ENCODE data around the gene GSG1L2. TPM values are rescaled to one million over a fixed set of nuclear protein-coding genes. Genes with fewer than 3 reads are reported as not detected.

Gene GSG1L2
- total and polyA plus RNA-seq, 2 of the 13 experiments (the other 11 are each of a cell fraction or from before 2014, with no cell fraction given), result not detected

DNA sequence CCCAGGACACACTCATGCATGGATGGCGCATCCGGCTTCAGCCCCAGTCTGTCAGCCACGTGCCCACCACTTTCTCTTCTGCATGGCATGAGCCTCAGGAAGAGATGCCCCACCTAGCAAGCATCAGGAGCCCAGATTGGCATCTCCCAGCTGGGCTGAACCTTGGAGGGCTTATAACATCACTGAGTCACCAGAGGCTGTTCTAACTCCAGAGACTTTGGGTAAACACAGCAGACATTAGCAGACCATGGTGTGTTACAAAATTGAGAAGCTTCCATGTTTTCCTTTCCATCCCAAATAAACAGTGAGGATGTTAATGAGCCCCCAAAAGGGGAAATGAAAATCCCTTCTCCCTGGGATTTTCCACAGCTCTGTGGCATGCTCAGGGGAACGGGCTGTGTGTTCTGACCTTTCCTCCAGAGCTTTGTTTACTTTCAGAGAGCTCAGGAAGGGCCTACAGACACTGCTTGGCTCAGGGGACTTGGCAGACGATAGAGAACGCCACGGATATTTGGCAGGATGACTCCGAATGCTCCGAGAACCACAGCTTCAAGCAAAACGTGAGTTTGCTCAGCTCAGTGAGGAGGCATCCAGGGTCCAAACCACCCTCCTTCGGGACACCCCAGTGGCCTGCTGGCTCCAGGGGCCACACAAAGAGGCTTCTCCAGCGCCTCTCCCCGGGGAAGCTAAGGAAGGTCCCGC, 20.3 kb upstream of the GSG1L2 start (continued):
- TF ChIP-seq ZNF292 (CRISPR knock-in tag; IDR thresholded peaks at IDR 0.05; ENCODE audit: borderline replicate concordance, low read depth), result peak; percentile 29; the same call in 1 of the 2 replicates
- TF ChIP-seq, protein P1, sequence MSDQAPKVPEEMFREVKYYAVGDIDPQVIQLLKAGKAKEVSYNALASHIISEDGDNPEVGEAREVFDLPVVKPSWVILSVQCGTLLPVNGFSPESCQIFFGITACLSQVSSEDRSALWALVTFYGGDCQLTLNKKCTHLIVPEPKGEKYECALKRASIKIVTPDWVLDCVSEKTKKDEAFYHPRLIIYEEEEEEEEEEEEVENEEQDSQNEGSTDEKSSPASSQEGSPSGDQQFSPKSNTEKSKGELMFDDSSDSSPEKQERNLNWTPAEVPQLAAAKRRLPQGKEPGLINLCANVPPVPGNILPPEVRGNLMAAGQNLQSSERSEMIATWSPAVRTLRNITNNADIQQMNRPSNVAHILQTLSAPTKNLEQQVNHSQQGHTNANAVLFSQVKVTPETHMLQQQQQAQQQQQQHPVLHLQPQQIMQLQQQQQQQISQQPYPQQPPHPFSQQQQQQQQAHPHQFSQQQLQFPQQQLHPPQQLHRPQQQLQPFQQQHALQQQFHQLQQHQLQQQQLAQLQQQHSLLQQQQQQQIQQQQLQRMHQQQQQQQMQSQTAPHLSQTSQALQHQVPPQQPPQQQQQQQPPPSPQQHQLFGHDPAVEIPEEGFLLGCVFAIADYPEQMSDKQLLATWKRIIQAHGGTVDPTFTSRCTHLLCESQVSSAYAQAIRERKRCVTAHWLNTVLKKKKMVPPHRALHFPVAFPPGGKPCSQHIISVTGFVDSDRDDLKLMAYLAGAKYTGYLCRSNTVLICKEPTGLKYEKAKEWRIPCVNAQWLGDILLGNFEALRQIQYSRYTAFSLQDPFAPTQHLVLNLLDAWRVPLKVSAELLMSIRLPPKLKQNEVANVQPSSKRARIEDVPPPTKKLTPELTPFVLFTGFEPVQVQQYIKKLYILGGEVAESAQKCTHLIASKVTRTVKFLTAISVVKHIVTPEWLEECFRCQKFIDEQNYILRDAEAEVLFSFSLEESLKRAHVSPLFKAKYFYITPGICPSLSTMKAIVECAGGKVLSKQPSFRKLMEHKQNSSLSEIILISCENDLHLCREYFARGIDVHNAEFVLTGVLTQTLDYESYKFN (CRISPR knock-in tag; conservative IDR thresholded peaks at IDR 0.05), result peak; percentile 31; the same call in 1 of the 2 replicates
- TF ChIP-seq ZNF263 (CRISPR knock-in tag; IDR thresholded peaks at IDR 0.05), result 0 out of 2 replicates have a peak, but pooled peaks have one; percentile 19
- peak; percentile 97 for TF ChIP-seq ZNF317 (CRISPR knock-in tag; IDR thresholded peaks at IDR 0.05)
- no peak for TF ChIP-seq PBX3 (CRISPR knock-in tag; IDR thresholded peaks at IDR 0.05; ENCODE audit: borderline replicate concordance)
- peak; percentile 76 for TF ChIP-seq FOXA3 (CRISPR knock-in tag; IDR thresholded peaks at IDR 0.05)
- TF ChIP-seq FOXA1 (IDR thresholded peaks at IDR 0.05), result no peak
- TF ChIP-seq FOXA1 (CRISPR knock-in tag; IDR thresholded peaks at IDR 0.05), result peak; percentile 73

- no peaks in the 10 kb centered on the region for H3K36me3 ChIP-seq (replicated peaks in 1 of 2; ENCODE audit: control insufficient read depth in 1 of 2, insufficient read depth in 2 of 2, low read length in 2 of 2)
- peaks cover 27% of the 10 kb centered on the region for H3K4me1 ChIP-seq (ENCODE audit: insufficient read depth, low read length)
- H3K9me3 ChIP-seq (ENCODE audit: low read length), result no peaks in the 10 kb centered on the region
- intact Hi-C loops (cut with micrococcal nuclease; ENCODE audit: unreplicated experiment) (no loop called here), in situ Hi-C loops (cut with HindIII; ENCODE audit: extremely low pct_ligation_motif_present, low pct_unique_long_range_greater_than_20kb) (no loop called here)
- H3K9ac ChIP-seq (ENCODE audit: insufficient read depth, low read depth, low read length), result no peak overlapping the region
- H3K79me2 ChIP-seq (ENCODE audit: insufficient read depth, low read length), result no peaks in the 10 kb centered on the region
- CTCF ChIA-PET (ENCODE audit: low intra/inter-chr PET ratio, low total read pairs), result no interaction called here
- no peak for FAIRE-seq
- H3K4me2 ChIP-seq (ENCODE audit: low read depth, low read length), result no peak overlapping the region
- no TSS peak for BruUV-seq (replicated peaks)
- no peak overlapping the region for H3K4me3 ChIP-seq (replicated peaks in 1 of 3; ENCODE audit: insufficient read depth in 1 of 3, low read depth in 2 of 3, low read length in 3 of 3)
- ATAC-seq, result no peak
- H4K20me1 ChIP-seq (ENCODE audit: insufficient read depth, low read length), result no peaks in the 10 kb centered on the region
- no peak overlapping the region for H2AFZ ChIP-seq (ENCODE audit: low read length)
- WGBS (ENCODE audit: low lambda C conversion rate), result 1% methylated on average over 4 of the region's 4 CpGs
- DNase-seq (ENCODE audit: low spot score), result no peak
- no peak overlapping the region for H3K27ac ChIP-seq (ENCODE audit: extremely low read length, insufficient read depth, low read length)
- H3K27me3 ChIP-seq (ENCODE audit: control insufficient read depth in 1 of 2, insufficient read depth in 2 of 2, low read length in 2 of 2), result peaks cover 0 to 3% of the 10 kb centered on the region in 2 experiments; a peak in 2 of 5 replicates
- POLR2A ChIA-PET, result no interaction called here
- TF ChIP-seq, protein P2, sequence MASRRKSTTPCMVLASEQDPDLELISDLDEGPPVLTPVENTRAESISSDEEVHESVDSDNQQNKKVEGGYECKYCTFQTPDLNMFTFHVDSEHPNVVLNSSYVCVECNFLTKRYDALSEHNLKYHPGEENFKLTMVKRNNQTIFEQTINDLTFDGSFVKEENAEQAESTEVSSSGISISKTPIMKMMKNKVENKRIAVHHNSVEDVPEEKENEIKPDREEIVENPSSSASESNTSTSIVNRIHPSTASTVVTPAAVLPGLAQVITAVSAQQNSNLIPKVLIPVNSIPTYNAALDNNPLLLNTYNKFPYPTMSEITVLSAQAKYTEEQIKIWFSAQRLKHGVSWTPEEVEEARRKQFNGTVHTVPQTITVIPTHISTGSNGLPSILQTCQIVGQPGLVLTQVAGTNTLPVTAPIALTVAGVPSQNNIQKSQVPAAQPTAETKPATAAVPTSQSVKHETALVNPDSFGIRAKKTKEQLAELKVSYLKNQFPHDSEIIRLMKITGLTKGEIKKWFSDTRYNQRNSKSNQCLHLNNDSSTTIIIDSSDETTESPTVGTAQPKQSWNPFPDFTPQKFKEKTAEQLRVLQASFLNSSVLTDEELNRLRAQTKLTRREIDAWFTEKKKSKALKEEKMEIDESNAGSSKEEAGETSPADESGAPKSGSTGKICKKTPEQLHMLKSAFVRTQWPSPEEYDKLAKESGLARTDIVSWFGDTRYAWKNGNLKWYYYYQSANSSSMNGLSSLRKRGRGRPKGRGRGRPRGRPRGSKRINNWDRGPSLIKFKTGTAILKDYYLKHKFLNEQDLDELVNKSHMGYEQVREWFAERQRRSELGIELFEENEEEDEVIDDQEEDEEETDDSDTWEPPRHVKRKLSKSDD (CRISPR knock-in tag; IDR thresholded peaks at IDR 0.05; ENCODE audit: low read depth), result no peak
- no peak for TF ChIP-seq NFKB2 (CRISPR knock-in tag; IDR thresholded peaks at IDR 0.05; ENCODE audit: borderline replicate concordance)
- TF ChIP-seq ZNF678 (CRISPR knock-in tag; IDR thresholded peaks at IDR 0.05), result no peak
- TF ChIP-seq ZNF343 (CRISPR knock-in tag; IDR thresholded peaks at IDR 0.05), result no peak
- TF ChIP-seq CTCF (CRISPR knock-in tag; IDR thresholded peaks at IDR 0.05), result 0 out of 2 replicates have a peak, but pooled peaks have one; percentile 6
Measured at GRCh38 chr17:9839433-9839832, 17.6 kb upstream of the GSG1L2 start.
